Nucleus accumbens (tissue), 56 donors: ENCODE measurements around the gene NT5DC2.

Experiments used
- DNase-seq, 56 donors: peaks; one replicate each; lab custom pipeline; 2025; lab: John Stamatoyannopoulos, UW

NT5DC2 gene

DNA sequence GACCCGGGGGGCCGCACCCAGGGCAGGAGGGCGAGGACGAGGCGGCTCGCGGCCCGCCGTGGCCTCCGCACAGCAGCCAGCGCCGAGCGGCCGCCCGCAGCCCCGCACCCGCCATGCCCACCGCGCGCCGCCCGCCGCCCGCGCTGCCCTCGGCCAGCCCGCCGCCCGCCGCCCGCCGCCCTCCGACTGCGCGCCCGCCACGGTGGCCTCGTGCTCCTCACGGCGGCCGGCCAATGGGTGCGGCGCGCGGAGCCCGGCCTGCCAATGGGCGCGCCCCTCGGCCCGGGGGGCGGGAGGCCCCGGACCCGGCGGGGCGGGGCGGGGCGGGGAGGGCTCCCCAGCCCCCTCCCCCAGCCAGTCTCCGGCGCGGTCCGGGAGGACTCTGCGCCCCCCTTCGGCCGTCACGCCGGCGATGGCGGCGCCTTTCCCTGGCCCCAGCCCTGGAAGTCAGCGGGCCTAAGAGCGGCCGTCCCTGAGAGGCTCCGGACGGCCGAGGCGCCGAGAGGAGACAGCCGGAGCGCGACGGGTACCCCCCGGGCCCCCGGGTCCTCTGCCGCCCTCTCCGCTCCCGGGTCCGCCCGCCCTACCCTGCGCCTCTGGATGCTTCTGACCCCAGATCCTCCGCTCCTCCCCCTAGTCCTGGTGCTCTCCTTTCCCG, at the start of gene NT5DC2:
Gene NT5DC2 (minus strand): TSS at position 235 of the 658 bp plus-strand sequence. CDS start 120 bp downstream, at position 115.
- peak in 30 of 56 donors; percentile 22 to 79 (median 46) for DNase-seq

DNA sequence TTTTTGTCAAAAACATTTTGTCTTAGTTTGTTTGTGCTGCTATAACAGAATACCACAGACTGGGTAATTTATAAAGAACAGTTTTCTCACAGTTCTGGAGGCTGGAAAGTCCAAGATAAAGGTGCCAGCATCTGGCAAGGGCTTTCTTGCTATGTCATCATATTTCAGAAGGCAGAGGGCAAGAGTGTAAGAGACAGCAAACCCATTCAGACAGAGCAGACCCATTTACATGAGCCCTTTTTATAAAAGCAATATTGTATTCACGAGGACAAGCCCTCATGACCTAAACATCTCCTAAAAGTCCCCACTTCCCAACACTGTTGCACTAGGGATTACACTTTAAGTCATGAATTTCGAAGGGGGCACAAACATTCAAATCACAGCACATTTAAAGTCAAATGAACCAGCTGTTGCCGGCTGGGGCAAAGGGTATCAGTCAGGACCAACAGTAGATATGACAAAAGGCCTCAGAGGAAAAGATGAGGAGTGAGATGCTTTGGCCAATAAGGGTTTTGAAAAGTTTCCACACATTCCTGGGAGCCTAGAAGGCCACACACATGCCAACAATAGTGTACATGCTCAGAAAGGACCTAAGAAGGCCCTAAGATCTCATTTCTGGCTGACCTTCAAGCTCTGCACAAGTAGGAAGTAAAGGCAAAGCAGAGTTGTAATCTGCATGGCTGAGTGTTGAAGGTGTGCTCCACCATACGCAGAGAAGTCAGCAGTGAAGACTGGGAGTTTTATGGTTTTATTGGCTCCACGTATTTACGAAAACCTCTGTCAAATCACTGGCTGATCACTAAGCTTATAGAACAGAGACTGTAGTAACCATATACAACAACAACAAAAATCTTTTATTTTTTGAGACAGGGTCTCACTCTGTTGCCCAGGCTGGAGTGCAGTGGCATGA, 40.7 kb upstream of the NT5DC2 start:
- no peak for DNase-seq

DNA sequence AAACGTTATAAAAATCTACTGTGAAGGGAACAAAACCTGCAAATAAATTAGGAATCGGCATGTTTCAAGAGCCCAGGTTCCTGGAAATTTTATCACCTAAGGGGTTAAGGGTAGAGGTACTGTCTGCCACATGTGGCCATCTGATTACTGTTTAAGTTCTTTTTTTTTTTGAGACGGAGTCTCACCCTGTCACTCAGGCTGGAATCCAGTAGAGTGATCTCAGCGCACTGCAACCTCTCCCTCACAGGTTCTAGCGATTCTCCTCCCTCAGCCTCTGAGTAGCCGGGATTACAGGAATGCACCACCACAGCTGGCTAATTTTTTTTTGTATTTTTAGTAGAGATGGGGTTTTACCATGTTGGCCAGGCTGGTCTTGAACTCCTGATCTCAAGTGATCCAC, 38.6 kb upstream of the NT5DC2 start:
- no peak for DNase-seq

DNA sequence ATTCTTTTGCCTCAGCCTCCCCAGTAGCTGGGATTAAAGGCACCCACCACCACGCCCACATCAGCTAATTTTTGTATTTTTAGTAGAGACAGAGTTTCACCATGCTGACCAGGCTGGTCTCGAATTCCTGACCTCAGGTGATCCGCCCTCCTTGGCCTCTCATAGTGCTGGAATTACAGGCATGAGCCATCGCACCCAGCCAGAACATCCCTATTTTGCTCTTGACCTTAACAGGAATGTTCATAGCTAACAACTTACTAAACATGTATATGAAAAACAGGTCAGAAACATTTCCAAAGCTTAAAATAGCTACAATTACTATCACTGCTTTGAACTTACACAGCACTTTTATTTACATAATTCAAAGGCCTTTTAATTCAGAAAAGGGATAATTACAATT, 36.4 kb upstream of the NT5DC2 start:
- no peak for DNase-seq

DNA sequence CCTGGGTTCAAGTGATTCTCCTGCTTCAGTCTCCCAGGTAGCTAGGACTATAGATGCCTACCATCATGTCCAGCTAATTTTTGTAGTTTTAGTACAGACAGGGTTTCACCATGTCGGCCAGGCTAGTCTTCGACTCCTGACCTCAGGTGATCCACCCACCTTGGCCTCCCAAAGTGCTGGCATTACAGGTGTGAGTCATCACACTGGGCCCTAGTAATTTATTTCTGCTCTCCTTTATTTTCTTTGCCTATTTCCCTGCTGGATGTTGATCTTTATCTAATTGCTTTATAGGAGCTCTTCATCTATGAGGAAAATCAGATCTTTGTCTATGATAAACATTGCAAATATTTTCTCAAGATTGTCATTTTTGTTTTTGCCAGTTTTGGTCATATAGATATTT, 34.4 kb upstream of the NT5DC2 start:
- DNase-seq = no peak

DNA sequence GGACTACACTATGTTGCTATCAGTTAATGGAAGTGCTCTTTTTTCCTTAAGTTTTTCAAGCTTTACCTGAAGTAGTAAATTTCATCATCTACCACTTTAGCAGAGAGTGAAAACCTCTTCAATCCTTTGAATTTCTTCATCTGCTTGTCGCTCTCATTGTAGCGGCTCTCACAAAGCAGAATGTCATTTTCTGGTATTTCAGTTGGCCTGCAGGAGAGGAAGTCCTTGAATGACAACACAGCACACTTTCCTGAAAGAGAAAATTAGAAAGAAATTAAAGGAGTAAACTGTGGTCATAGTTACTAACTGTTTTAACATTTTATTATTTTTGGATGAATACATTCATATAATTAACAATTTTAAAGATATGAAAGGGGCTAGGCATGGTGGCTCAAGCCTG, 30.3 kb upstream of the NT5DC2 start:
- DNase-seq = no peak

DNA sequence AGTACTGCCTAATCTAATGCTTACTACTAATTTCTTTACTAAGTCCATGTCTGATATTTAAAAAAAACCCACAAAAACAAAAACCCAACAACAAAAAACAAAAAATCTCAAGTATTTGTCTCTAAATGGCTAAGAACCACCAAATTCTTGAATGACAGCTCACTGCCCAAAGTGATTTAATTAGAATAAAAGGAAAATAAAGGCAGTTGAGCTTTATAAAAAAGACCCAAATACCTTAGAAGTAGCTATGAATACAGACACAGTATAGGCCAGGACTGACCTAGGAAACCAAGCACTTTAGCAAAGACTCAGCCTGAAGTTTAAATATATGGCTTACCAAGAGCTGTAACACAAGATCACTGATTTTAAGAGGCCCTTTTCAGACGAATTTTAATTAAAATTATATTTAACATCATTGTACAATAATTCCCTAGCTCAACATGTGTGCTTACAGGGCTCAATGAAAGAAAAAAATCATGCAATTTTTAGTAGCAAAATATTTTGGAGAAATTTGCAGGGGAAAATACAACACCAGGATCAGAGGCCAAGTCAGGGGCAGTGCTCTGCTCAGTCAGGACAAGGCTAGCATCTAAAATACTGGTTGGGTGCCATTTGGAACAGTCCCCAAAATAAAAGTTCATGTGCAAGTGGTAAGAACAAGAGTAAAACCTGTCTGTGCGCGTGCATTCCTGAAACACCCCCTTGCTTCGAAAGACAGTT, 27.5 kb upstream of the NT5DC2 start:
- no peak for DNase-seq

DNA sequence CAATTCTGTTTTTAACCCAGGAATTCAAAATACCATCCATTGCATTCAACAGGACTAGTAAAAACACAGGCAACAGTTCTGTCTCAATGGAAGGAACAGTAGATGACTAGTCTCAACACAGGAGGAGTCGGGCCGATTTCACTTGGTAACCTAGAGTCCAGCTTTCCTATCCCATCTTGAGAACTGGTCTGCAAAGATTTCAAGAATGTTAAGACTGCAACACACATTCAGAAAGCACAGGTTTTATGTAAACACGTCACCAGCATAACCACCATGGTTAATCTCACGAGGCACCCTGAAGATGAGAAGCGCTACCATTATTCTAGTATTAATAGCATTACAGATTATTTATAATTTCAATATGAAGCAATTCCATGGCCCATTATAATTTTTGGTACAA, 24.8 kb upstream of the NT5DC2 start:
- no peak for DNase-seq

DNA sequence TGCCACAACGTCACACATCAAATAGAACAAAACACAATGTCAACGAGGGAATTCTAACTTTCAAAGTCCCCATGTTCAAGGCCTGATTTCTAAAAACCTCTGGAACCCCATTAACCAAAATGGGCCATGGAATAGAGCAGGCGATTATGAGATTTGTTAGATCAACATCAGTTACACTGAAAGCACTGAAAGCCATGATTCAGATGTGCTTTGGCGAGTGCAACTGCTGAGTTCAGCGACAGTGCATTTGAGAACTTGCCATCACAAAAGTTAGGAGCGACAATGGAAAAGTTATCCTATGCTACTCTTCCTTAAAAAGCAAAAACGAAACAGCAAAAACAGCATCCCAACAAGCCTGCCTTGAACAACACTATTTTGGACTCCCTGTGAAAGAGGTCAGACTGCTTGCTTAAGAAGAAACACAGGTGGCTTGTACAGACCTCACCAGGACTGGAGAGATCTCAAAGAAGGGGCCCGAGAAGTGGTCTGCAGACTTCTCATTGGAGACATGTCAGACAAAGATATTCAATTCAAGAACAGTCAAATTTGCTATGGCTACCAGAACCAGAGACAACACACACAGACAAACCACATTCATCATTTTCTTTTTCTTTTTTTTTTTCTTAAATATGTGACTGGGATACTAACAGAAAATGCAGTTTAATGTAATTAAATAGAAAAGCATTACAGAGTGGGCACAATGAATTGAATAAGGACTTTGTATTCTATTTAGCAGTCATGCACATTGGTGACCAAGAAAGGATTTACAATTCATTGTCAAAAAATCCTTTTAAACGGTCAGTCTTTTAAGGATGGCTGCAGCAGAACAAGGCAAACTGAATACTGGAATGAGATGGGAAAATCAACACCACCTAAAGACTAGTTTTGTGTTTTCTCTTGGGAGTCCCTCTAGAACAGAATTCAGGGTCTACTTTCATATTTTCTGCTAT, 23.6 kb upstream of the NT5DC2 start:
- peak in 1 of 56 donors; percentile 16 for DNase-seq

DNA sequence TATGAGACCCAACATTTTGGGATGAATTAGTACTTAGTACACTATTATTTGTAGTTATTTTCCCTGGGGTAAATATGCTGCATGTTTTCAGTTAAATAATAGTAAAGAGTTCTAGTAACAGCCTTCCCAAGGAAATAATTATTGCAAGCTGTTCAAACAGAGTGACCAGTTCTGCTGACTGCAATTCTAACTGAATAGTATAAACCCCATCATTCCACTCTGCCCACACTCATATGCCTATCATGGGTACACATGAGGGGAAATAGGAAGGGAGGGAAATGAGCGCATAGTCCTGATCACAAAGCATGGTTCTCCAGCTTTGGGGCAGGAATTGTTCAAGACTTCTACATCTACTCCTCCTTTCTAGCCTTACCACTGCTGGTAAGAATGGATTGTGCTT, 21.4 kb upstream of the NT5DC2 start:
- no peak for DNase-seq

DNA sequence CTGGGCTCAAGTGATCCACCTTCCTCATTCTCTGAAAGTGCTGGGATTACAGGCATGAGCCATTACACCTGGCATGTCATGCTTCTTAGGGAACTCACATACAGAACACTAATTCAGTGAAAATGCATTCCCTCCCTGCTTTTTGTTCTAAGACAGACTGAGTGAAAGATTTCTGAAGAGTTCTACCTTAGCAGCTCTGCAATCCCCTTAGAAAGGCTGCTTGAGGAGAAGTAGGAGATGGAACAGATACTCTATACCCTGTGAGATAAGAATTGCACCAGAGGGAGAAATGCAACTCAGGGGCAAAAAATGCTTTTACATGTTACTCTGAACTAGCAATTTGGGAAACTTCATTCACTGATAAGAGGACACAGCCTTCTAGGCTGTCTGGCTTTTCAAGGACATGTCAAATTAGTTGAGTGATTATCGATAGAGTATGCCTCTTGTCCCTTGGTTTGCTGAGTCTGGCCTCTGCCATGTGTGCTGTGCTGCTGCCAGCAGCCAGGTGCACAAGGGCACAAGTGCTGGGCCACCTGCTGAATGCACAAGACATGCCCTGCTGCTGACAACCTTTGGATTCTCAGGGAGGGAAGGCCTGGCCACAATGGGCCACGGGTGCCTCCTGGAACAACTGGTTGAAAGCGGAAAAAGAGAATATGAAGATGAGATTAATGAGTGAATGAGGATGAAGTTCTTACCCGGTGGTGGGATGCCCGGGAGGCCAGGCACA, 20.5 kb upstream of the NT5DC2 start:
- DNase-seq = no peak

DNA sequence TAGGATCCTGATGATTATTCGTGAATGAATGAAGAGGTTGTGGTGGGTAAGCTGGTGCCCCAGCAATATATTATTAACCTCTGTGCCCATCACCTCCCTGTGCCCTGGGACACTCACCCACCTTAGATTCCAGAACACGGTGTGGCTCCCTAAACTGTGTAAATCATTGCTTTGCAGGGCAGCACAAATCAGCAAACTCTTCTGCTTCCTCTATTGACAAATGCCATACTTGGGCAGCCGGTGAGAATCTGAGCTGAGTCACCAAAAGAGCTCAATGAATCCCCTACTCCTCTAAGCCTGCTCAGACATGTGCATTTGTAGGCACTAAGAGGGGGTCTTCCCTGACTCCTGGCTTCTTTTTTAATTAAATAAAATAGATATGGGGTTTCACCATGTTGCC, 18.4 kb upstream of the NT5DC2 start:
- DNase-seq = no peak

DNA sequence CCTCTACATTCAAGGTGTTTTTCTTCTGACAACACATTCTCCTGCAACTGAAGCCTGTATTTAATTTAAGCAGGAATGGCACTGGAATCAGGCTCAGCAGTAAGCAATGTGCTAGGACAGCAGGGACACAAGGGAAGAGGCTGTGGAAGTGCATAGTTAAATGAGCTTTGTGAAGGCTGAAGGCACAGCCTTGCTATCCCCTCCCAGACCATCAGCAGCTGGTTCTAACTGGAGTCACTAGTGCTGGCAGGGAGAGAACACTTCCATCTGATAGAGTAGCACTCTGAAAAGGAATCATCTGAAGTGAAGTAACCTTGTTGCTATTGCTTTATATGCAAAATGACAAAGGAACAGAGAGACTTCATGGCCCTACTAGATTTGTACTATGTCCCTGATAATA, 17.5 kb upstream of the NT5DC2 start:
- no peak for DNase-seq

DNA sequence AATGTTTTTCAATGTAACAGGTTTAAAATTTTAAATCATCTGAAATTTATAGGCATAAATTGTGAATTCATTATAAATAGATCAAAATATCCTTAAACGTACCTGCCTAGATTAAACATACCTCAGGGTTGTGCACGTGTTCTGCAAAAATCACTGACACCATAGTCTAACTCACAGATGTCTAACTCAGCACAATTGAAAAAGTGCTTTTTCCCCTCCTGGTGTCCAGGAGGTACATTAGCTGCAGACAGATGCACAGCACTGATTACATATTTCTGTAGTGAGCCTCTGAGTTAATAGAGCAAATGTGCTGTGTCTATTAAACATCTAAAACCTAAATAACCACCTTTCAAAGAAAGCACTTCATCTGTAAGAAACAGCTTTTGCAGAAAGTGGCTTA, 13.5 kb upstream of the NT5DC2 start:
- DNase-seq = no peak

DNA sequence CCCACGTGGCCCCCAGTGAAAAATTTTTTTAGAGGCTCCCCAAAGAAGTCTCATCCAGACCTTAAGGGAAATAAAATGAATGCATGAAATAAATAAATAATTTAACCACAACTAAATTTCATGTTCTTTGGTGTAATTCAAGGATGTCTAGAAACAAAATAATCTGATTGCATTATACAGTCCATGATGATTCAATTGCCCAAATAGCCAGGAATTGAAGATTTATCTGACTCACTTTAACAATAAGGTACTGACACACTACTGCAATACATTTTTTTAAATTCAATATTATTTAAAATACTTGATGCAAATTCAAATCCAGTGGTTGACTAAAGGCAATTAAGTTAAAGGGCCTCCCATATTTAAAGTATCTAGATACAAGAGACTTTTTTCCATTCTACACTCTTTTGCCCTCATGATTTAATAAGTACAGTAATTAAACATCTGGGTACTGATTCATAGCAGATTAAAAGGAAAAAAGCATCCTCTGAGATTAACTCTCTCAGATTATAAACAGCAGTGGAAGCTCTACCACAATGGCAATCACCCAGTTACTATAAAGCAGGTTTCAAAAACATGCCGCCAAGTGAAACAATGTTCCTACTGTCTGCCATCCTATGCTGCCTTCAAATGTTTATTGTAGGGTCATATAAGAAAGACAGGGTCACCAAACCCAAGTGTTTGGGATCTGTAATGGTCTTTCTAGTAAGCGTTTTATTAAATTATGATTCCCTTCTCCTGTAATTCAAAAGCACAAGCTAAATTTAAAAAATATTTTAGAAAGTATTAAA, 12.6 kb upstream of the NT5DC2 start:
- DNase-seq = no peak

DNA sequence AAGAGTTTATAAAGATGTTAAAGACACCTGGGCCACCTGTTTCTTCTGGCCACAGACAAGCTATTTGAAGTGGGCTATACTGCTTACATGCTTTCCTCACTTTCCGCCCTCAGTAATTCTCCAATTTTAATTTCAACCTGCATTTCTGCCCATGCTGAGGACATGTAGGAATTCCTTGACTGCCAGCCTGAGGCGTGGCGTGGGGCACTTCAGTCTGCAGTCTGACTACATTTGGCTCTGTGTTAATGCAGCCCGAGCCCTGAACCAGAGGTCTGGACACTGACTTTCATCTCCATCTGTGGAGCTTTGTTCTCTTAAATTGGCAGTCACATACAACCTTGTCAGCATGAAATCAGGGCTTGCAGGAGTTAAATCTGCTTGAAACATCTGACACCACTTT, 11.3 kb upstream of the NT5DC2 start:
- DNase-seq = no peak

DNA sequence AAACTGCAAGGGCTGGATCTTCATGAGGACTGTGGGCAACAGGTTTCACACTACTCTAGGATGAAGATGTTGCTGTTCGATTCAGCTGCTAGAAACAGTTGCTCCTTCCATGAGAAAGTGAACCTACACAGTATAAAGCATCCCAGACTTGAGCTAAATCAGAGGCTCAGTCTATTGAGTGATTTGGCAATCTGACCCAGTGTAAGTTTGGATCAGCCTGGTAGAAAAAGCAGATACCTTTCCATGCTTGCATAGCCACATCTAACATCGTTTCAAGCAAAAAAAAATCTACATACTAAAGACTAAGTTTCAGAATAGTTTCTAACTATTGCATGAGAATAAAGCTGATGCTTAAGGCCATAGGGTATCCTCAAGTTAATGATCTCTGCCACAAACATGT, 7.4 kb upstream of the NT5DC2 start:
- no peak for DNase-seq

DNA sequence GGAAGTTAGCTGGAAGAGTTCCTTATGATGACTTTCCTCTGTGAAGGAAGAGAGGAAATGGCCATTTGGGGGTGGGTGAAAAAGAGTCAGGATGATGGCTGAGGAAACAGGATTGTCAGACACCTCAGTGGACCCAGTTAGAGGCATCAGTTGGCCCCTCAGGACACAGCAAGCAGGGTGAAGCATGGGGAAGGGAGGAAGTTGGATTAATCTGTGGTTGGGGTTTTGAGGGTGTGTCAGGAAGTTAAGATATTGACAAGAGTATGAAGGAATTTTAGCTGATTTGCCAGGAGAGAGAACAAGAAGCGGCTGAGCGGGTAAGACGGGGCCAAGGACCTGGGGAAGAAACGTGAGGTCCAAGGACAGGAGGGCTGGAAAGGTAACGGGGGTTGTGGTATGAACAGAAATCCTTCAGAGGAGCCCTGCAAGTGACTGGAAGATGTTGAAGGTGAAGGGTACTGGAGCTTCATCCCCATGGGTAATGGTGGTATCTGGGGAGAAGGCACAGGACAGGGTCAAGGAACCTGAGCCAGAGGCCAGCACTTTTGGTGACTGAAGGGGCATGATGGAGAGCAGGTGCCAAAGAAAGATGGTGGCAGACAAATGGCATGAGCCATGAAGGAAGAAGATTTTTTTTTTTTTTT, 5.5 kb upstream of the NT5DC2 start:
- DNase-seq = no peak
